ENCODE data around the gene TADA2A.

TADA2A gene

DNA sequence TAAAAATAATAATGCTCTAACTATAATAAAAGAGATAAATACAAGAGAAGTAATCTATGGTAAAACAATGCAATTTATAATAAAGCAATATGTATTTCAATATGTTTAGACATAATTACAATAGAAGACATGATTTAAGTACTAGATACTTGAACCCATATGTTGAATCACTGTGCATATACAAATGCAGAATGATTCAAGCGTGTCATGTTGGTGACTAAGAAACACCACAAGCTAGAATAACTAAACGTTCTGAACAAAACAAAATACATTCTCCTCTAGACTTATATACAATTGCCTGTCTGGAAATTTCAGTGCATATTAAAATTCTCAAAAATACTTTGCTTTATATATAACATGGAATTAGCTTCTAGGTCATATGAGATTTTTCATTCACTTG is 11.2 kb downstream of the TADA2A start:
- peak; percentile 73 for DNase-seq (ENCODE audit: low read depth)
- TF ChIP-seq, protein P1, sequence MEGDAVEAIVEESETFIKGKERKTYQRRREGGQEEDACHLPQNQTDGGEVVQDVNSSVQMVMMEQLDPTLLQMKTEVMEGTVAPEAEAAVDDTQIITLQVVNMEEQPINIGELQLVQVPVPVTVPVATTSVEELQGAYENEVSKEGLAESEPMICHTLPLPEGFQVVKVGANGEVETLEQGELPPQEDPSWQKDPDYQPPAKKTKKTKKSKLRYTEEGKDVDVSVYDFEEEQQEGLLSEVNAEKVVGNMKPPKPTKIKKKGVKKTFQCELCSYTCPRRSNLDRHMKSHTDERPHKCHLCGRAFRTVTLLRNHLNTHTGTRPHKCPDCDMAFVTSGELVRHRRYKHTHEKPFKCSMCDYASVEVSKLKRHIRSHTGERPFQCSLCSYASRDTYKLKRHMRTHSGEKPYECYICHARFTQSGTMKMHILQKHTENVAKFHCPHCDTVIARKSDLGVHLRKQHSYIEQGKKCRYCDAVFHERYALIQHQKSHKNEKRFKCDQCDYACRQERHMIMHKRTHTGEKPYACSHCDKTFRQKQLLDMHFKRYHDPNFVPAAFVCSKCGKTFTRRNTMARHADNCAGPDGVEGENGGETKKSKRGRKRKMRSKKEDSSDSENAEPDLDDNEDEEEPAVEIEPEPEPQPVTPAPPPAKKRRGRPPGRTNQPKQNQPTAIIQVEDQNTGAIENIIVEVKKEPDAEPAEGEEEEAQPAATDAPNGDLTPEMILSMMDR (IDR thresholded peaks at IDR 0.05; ENCODE audit: insufficient read depth, low read depth, low read length, missing control alignments) = no peak
- no peak overlapping the region for H3K4me3 ChIP-seq (ENCODE audit: low read length)

DNA sequence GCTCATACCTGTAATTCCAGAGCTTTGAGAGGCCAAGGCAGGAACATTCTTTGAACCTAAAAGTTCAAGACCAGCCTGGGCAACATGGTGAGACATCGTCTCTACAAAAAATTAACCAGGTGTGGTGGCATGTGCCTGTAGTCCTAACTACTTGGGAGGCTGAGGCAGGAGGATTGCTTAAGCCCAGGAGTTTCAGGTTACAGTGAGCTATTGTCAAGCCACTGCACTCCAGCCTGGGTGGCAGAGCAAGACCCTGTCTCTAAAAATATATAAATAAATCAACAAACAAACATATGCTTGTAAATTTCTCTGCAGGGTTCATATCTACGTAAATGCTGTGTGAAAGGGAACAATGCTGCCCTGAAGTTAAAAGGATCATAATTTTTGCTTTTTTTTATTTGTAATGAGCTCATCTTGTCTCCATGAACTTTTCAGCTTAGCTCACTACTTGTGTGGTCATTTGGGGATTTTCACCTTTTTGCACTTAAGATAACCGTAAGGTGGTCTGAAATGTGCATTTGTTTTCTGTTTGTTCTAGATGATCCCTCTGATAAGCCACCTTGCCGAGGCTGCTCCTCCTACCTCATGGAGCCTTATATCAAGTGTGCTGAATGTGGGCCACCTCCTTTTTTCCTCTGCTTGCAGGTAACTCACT is 16.4 kb downstream of the TADA2A start:
- no peak overlapping the region for H3K4me3 ChIP-seq (ENCODE audit: low read length)
- DNase-seq (ENCODE audit: low read depth) = no peak
- TF ChIP-seq, protein P1 (IDR thresholded peaks at IDR 0.05; ENCODE audit: insufficient read depth, low read depth, low read length, missing control alignments) = no peak

DNA sequence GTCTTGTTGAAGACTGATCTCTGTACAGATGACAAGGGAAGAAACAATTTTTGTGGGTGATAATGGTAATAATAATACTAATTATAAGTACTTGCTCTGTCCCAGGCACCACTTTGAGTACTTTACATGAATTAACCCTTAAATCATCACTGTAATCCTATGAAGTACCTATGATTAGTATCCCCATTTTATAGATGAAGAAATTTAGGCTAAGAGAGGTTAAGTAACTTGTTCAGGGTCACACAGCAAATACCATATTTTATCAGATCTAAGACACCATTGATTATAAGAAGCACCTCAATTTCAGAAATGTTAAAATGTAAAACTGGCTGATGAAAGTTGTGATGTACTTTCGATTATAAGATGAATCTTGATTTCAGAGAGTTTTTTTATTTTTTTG is 18.6 kb downstream of the TADA2A start:
- TF ChIP-seq, protein P1 (IDR thresholded peaks at IDR 0.05; ENCODE audit: insufficient read depth, low read depth, low read length, missing control alignments) = no peak
- DNase-seq (ENCODE audit: low read depth) = no peak
- no peak overlapping the region for H3K4me3 ChIP-seq (ENCODE audit: low read length)

DNA sequence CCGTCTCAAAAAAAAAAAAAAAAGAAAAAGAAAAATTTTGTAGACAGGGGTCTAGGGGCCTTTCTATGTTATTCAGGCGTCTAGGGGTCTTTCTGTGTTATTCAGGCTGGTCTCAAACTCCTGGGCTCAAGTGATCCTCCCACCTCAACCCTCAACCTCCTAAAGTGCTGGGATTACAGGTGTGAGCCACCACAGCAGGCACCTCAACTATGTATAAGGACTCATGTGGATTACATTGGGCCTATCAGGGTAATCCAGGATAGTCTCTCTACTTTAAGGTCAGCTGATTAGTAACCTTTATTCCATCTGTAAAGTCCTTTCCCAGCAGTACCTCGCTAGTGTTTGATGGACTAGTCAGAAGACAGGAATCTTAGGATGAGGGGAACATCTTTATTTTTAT is 22.4 kb downstream of the TADA2A start:
- DNase-seq (ENCODE audit: low read depth) = no peak
- H3K4me3 ChIP-seq (ENCODE audit: low read length) = no peak overlapping the region
- TF ChIP-seq, protein P1 (IDR thresholded peaks at IDR 0.05; ENCODE audit: insufficient read depth, low read depth, low read length, missing control alignments) = no peak

DNA sequence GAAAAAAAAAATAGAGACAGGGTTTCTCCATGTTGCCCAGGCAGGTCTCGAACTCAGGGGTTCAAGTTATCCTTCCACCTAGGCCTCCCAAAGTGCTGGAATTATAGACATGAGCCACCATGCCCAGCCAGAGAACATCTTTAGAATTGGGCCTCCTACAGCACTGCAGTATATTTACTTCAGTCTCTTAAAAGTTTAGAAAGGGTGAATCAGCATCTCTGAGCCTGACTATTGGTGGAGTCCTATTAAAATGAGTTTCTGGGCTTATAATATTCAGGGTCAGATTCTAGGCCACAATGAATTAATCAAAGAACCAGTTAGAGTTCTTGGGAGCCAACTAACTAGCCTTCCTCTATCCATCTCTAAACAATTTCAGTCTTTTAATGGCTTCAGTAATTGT is 22.8 kb downstream of the TADA2A start:
- no peak overlapping the region for H3K4me3 ChIP-seq (ENCODE audit: low read length)
- TF ChIP-seq, protein P1 (IDR thresholded peaks at IDR 0.05; ENCODE audit: insufficient read depth, low read depth, low read length, missing control alignments) = no peak
- peak; percentile 50 for DNase-seq (ENCODE audit: low read depth)

DNA sequence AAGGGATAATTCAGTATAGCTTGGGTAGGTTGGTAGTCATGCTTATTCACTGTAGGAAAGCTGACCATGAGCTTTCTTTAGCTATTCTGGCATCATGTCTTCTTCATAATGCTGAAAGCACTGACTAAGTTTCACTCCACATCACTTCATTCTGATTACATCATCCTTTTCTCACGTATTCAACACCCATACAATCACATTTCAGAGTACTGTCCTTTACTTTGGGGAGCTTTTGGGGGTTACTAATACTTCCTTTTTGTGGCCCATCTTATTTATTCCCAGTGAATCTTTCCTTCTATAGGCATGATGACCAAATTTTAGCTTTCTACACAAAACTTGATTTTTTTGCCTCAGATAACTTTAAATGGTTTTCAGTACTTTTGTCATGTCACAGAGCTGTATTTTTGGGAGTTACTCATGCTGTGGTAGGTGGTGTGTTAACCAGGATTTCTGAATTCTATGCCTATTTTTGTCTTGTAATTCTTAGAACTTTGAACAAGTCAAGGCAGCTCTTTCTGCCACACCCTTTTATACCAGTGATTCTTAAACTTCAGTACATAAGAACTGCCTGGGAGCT is 23.5 kb downstream of the TADA2A start:
- H3K4me3 ChIP-seq (ENCODE audit: low read length) = no peak overlapping the region
- peak; percentile 94 for DNase-seq (ENCODE audit: low read depth)
- TF ChIP-seq, protein P1 (IDR thresholded peaks at IDR 0.05; ENCODE audit: insufficient read depth, low read depth, low read length, missing control alignments) = no peak

DNA sequence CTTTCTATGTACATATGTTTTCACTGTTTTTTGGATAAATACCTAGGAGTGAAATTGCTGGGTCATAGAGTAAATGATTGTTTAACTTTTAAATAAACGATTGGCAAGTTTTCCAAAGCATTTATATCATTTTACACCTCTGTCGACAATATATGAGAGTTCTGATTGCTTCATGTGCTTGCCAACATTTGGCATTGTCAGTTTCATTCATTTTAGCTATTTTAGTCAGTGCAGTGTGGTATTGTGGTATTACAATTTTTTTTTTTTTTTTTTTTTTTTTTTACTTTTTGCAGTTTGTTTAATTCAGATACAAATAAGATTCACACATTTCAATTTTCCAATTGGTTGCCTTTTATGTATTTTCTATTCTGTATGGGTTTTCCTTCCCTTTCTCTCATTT is 26.0 kb downstream of the TADA2A start:
- no peak for DNase-seq (ENCODE audit: low read depth)
- TF ChIP-seq, protein P1 (IDR thresholded peaks at IDR 0.05; ENCODE audit: insufficient read depth, low read depth, low read length, missing control alignments) = no peak

More for the DNA sequence above, 26.0 kb downstream of the TADA2A start:
- no peak overlapping the region for H3K4me3 ChIP-seq (ENCODE audit: low read length)
